ENCODE results near the gene EVX2. TPM values are rescaled to one million over a fixed set of nuclear protein-coding genes. Genes with fewer than 3 reads are reported as not detected.

The EVX2 gene
- total RNA-seq, 1 experiment from 2014 or later: not detected

DNA sequence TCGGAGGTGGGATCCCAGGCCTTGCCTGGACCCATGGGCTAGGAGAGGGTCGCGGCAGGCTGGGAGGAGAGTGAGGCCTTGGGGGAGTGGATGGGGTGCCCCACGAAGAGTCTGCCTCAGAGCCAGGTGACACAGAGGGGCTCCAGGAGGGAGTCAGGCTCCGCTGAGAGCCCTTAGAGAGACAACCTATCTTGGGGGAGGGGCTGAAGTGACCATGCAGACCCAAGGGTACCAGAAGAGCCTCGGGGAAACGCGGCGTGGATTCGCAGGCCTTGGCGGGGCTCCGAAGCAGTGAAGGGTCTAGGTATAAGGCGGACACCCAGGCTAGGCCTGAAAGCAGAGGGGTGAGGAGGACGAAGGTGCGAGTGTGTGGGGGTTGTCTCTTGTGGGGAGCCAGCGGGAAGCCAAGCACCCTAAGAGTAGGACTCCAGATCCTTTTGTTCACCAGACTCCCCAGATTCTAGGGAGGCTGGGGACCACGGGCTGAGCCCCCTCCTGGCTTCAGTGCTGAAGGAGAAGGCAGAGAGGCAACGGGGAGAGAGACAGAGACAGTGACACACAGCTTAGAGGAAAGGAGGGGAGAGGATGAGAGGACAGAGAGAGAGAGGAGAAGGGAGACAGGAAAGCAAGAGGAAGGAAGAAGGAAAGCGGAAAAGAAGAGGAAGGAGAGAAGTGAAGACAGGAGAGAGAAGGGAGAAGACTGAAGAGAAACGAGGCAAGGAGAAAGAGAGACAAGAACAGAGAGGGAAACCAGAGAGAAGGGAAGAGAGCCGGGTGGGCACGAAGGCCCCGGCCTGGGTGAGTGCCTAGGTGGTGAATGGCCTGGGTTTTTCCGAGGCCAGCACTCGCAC is 22.2 kb upstream of the EVX2 start:
- no TSS peak for BruUV-seq (replicated peaks)
- Mint-ChIP-seq H3K27ac (ENCODE audit: unreplicated experiment) (peak overlapping the region; percentile 0), H3K36me3 (ENCODE audit: insufficient read depth, unreplicated experiment) (no peaks in the 10 kb centered on the region), H3K27me3 (ENCODE audit: unreplicated experiment) (peaks cover 41% of the 10 kb centered on the region), H3K4me3 (ENCODE audit: low read depth, unreplicated experiment) (peak overlapping the region; percentile 18), H3K9me3 (ENCODE audit: low read depth, unreplicated experiment) (no peaks in the 10 kb centered on the region), H3K4me1 (ENCODE audit: low read depth, unreplicated experiment) (peaks cover 9% of the 10 kb centered on the region)
- intact Hi-C loops (cut with micrococcal nuclease; ENCODE audit: unreplicated experiment): no loop called here
- CTCF ChIA-PET: no interaction called here
- TF ChIP-seq, protein P1, sequence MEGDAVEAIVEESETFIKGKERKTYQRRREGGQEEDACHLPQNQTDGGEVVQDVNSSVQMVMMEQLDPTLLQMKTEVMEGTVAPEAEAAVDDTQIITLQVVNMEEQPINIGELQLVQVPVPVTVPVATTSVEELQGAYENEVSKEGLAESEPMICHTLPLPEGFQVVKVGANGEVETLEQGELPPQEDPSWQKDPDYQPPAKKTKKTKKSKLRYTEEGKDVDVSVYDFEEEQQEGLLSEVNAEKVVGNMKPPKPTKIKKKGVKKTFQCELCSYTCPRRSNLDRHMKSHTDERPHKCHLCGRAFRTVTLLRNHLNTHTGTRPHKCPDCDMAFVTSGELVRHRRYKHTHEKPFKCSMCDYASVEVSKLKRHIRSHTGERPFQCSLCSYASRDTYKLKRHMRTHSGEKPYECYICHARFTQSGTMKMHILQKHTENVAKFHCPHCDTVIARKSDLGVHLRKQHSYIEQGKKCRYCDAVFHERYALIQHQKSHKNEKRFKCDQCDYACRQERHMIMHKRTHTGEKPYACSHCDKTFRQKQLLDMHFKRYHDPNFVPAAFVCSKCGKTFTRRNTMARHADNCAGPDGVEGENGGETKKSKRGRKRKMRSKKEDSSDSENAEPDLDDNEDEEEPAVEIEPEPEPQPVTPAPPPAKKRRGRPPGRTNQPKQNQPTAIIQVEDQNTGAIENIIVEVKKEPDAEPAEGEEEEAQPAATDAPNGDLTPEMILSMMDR (IDR thresholded peaks at IDR 0.05; ENCODE audit: unreplicated experiment): no peak
- DNase-seq: no peak

DNA sequence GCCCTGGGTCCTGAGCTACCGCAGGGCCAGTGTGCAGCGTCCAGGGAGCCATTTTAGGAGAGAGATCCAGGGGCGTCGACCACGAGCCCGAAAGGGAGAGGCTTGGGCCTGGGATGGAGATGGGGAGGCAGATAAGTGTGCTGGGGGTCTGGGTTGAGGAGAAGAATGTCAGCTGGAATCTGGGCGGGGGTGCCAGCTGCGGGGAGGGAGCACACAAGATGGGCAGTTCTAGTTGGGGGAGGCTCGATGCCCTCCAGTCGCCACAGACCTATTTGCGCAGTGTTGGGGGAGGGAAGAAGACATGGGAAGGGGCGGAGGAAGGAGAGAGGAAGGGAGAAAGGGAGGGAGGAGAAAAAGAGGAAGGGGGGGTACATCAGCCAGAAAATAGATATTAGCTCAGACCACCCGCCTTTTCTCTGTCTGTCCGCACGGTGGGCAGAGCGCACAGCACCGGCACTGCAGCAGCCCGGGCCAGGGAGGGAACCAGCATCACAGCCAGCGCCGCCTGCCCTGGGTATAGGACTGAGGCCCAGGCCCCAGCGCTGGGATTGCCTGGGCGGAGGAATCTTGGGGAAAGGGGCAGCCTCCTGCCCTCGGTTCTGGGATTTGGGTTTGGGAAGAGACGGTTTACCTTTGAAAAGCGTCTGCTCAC is 21.4 kb upstream of the EVX2 start:
- CTCF ChIA-PET: no interaction called here
- TF ChIP-seq, protein P1 (IDR thresholded peaks at IDR 0.05; ENCODE audit: unreplicated experiment): no peak
- no TSS peak for BruUV-seq (replicated peaks)
- peaks cover 41% of the 10 kb centered on the region for H3K27me3 Mint-ChIP-seq (ENCODE audit: unreplicated experiment)
- H3K36me3 Mint-ChIP-seq (ENCODE audit: insufficient read depth, unreplicated experiment): no peaks in the 10 kb centered on the region
- no peak overlapping the region for H3K27ac Mint-ChIP-seq (ENCODE audit: unreplicated experiment)
- no peaks in the 10 kb centered on the region for H3K9me3 Mint-ChIP-seq (ENCODE audit: low read depth, unreplicated experiment)
- peaks cover 9% of the 10 kb centered on the region for H3K4me1 Mint-ChIP-seq (ENCODE audit: low read depth, unreplicated experiment)
- H3K4me3 Mint-ChIP-seq (ENCODE audit: low read depth, unreplicated experiment): no peak overlapping the region
- intact Hi-C loops (cut with micrococcal nuclease; ENCODE audit: unreplicated experiment): no loop called here
- no peak for DNase-seq

DNA sequence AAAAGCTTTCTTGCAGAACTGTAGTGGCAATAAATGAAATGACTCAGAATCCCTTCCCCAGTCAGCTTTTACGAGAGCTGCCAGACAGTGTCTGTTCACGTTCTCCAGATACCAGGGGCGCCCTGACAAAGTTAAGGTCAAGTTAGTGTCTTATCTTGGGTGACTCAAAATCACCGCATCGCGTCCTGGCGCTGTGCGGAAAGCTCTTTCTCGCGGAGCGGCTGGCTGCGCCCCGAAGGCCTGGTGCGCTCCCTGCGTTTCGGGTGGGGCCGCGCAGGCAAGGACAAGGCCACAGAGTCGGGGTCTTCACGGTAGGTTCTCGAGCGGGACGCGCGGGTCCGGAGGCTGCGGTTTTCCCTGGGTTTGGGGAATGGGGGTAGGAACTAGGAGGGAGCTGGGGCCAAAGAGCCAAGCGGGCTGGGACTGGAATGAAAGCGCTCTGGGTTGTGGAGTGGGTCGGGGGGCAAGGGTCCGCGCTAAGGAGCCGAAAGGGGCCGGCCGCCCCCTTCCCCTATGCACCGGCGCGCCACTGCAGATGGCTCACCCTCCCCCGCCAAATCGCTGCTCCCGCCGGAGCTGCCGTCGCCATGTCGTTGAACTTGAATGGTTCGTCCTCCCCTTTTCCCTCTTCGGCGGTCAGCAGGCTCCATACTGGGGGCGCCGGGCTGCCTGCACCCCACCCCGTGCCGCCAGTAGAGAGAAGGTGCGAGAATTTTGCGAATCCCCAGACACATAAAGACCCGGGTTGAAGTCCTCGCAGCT is 20.7 kb upstream of the EVX2 start:
- TF ChIP-seq, protein P1 (IDR thresholded peaks at IDR 0.05; ENCODE audit: unreplicated experiment): no peak
- peaks cover 9% of the 10 kb centered on the region for H3K4me1 Mint-ChIP-seq (ENCODE audit: low read depth, unreplicated experiment)
- no peak overlapping the region for H3K27ac Mint-ChIP-seq (ENCODE audit: unreplicated experiment)
- intact Hi-C loops (cut with micrococcal nuclease; ENCODE audit: unreplicated experiment): no loop called here
- H3K9me3 Mint-ChIP-seq (ENCODE audit: low read depth, unreplicated experiment): no peaks in the 10 kb centered on the region
- H3K4me3 Mint-ChIP-seq (ENCODE audit: low read depth, unreplicated experiment): no peak overlapping the region
- BruUV-seq (replicated peaks): no TSS peak
- H3K36me3 Mint-ChIP-seq (ENCODE audit: insufficient read depth, unreplicated experiment): no peaks in the 10 kb centered on the region
- CTCF ChIA-PET: no interaction called here
- no peak for DNase-seq
- peaks cover 37% of the 10 kb centered on the region for H3K27me3 Mint-ChIP-seq (ENCODE audit: unreplicated experiment)

DNA sequence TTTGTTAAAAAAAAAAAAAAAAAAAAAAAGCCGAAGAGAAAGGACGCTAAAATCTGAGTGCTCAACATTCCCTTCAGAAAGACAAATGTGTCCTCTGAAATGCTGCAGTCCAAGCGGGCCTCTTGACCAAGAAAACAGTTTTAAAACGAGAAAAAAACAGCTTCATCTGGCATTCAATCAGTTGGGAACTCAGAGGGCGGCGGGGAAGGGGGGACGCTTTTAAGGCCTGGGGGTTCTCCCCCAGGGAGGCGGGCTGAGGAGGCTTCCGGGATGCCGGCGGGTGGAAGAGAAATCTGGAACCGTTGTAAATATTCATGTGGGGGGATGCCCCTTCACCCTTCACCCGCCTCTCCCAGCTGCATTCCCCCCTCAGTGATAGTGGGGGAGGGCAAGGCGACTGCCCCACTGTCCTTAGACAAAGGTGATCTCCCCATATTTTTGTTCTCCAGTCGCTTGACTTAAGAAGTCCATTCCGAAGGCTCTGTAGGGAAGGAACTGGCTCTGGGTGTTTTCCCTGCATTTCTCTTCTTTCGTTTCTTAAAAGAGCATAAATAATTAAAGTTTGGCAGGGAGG is 20.1 kb upstream of the EVX2 start:
- no peak for DNase-seq
- H3K9me3 Mint-ChIP-seq (ENCODE audit: low read depth, unreplicated experiment): no peaks in the 10 kb centered on the region
- CTCF ChIA-PET: no interaction called here
- TF ChIP-seq, protein P1 (IDR thresholded peaks at IDR 0.05; ENCODE audit: unreplicated experiment): no peak
- peaks cover 30% of the 10 kb centered on the region for H3K27me3 Mint-ChIP-seq (ENCODE audit: unreplicated experiment)
- H3K4me3 Mint-ChIP-seq (ENCODE audit: low read depth, unreplicated experiment): no peak overlapping the region
- no TSS peak for BruUV-seq (replicated peaks)
- H3K27ac Mint-ChIP-seq (ENCODE audit: unreplicated experiment): no peak overlapping the region
- H3K4me1 Mint-ChIP-seq (ENCODE audit: low read depth, unreplicated experiment): peaks cover 9% of the 10 kb centered on the region
- no peaks in the 10 kb centered on the region for H3K36me3 Mint-ChIP-seq (ENCODE audit: insufficient read depth, unreplicated experiment)
- intact Hi-C loops (cut with micrococcal nuclease; ENCODE audit: unreplicated experiment): no loop called here

All from Calu3 (cell line).